Measurements from ENCODE around the gene SECTM1.
A peak's percentile ranks its signal among the peaks of the same experiment; 100 is the strongest.

The SECTM1 gene

GRCh38 chr17:82331345-82331939 is 2.1 kb downstream of the SECTM1 start:
- in situ Hi-C loops (cut with MboI; ENCODE audit: low pct_unique_long_range_greater_than_20kb, low sequenced_read_pairs): no loop called here
- DNase-seq: no peak

GRCh38 chr17:82330322-82331239 is 3.0 kb downstream of the SECTM1 start:
- DNase-seq: peak; percentile 46
- in situ Hi-C loops (cut with MboI; ENCODE audit: low pct_unique_long_range_greater_than_20kb, low sequenced_read_pairs): no loop called here

DNA sequence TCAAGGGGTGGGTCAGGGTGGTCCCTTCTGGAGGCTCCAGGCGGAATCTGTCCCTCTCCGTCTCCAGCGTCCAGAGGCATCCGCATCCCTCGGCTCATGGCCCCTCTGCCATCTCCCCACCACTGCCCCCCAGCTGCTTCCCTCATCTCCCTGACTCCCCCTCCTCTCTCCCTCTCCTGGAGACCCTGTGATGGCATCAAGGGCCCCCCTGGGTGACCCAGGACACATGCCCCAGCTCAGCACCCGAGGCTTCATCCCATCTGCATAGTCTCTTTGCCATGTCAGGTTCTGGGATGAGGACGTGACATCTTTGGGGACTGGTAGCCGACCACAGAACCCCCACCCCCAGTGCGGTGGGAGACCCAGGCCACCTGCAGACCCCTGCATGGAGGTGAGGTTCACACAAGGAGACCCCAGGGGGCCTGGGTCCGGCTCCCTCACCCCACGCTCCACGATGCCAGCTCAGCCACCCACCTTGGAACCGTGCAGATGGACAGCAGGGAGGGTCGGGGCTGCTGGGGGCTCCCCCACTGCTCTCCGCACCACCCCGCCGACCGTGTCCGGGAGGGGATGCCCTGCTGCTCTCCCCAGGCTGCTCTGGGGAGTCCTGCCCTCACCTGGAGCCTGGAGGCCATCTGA is 3.8 kb downstream of the SECTM1 start:
- no peak for DNase-seq
- in situ Hi-C loops (cut with MboI; ENCODE audit: low pct_unique_long_range_greater_than_20kb, low sequenced_read_pairs): no loop called here

DNA sequence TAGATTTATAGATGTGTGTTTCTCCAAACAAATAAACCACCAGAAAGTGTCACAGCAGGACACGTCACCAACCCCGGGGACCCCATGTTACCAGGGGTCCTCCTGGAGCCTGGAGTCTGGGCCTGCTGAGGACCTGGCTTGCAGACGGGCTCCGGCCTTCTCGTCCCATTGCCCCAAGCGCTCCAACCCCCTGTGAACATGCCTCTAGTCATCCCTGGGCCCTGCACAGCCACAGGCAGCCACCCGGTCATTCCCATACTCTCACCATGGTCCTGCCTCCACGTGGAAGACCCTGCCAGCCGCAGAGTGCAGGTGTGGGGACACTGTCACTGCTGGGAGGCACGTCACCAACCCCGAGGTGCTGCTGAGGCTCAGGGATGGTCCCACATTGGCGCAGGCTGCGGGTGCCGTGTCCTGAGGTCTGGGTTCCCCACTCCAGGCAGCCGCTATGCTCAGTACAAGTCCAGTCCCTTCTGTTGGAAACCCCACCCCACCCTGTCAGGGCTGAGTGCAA is 4.5 kb downstream of the SECTM1 start:
- DNase-seq: no peak
- in situ Hi-C loops (cut with MboI; ENCODE audit: low pct_unique_long_range_greater_than_20kb, low sequenced_read_pairs): no loop called here

DNA sequence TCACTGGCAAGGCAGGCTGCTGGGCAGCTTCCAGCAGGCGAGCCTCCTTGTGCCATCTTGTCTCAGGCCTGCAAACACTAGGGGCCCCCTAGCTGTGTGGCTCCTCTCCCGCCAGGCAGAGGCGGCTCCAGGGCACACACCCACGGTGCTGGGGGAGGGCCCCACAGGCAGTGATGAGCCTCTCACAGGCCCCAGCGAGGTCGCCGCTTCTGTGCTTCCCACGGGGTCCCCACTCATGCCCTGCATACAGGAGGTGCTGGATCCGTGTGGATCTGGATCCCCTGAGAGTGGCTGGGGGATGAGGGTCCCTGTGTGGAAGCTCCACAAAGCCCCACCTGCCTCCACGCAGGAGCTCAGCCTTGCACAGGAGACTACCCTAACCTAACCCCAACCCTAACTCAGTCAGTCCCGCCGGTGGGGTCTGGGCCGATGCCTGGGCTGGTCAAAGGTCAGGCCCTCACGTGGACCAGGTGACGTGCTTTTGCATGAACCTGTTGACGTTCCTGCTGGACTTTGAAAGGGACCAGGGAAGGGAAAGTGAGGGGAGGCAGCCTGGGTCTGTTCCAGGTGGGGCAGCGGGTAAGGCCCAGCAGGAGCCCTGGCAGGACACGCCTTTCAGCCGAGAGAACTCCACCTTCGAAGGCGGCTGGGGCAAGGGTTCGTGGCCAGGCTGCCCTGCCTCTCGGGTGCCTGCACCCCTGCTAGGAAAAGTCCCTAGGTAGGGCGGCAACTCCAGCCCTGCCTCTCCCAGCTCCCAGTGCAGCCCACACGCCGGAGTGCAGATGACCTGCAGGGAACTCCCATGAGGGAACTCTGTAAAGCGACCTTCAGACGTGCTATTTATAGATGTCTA is 5.2 kb downstream of the SECTM1 start:
- in situ Hi-C loops (cut with MboI; ENCODE audit: low pct_unique_long_range_greater_than_20kb, low sequenced_read_pairs): no loop called here
- DNase-seq: no peak

GRCh38 chr17:82327757-82328140 is 5.8 kb downstream of the SECTM1 start:
- in situ Hi-C loops (cut with MboI; ENCODE audit: low pct_unique_long_range_greater_than_20kb, low sequenced_read_pairs): no loop called here

DNA sequence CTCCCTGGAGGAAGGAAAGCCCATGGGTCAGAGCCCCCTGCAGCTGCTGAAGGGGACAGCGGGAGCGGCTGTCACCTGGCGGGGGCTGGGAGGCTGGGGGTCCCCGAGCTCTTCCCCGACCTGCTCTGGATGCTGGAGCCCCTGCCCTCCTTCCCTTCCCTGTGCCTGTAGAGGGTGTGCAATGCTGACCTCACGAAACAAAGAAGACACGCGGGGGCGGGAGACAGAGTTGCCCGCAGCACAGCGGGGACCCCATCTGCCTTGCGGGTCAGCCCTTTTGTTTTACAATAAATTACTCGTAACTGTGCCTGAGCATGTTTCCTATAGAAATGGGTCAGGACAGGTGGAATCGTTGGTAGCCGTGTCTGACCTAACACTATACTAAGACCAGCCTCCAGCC is 6.3 kb downstream of the SECTM1 start:
- in situ Hi-C loops (cut with MboI; ENCODE audit: low pct_unique_long_range_greater_than_20kb, low sequenced_read_pairs): no loop called here
- no peak for DNase-seq

More at GRCh38 chr17:82327757-82328140, 5.8 kb downstream of the SECTM1 start:
- DNase-seq: no peak

DNA sequence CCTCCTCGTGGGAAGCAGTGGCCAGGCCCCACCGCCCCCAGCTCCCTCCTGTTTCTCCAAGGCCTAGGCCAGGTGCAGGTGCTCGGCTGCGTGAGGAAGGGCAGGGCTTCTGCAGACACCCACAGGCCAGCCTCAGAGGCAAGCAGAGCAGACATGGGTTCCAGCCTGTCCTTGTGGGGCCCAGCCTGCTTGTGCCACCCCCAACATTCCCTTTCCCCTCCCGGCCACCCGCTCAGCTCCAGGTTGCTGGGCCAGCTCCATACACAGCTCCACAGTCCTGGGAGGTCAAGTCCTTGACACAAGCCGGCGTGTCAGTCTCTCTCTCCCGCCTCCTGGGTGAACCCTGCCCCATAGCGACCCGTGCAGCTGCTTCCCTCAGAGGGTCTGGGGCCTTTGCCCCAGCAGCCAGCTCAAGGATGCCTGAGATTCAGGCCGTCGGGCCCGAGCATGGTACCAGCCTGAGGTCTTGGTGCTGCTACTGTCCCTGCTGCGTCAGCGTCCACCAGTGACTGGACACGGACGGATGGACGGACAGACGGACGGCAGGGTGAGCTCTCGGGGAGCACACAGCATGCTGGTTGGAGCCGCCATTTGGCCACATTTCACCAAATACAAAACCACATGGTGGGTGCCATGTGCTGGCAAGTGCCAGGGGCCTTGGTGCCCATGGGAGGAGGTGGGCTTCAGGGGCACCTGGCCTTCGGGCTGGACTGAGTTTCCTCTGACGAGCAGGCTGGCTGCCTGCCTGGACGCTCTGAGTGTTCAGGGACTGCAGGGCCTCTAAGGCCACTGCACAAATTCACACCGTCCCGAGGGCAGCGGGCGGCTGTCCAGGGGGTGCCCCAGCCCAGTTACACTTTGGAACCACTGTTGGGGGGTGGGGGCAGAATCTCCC is 8.0 kb downstream of the SECTM1 start:
- no peak for DNase-seq
- in situ Hi-C loops (cut with MboI; ENCODE audit: low pct_unique_long_range_greater_than_20kb, low sequenced_read_pairs): no loop called here

- DNase-seq: no peak
- in situ Hi-C loops (cut with MboI; ENCODE audit: low pct_unique_long_range_greater_than_20kb, low sequenced_read_pairs): no loop called here
Observed at GRCh38 chr17:82324566-82325285, 8.8 kb downstream of the SECTM1 start.

DNA sequence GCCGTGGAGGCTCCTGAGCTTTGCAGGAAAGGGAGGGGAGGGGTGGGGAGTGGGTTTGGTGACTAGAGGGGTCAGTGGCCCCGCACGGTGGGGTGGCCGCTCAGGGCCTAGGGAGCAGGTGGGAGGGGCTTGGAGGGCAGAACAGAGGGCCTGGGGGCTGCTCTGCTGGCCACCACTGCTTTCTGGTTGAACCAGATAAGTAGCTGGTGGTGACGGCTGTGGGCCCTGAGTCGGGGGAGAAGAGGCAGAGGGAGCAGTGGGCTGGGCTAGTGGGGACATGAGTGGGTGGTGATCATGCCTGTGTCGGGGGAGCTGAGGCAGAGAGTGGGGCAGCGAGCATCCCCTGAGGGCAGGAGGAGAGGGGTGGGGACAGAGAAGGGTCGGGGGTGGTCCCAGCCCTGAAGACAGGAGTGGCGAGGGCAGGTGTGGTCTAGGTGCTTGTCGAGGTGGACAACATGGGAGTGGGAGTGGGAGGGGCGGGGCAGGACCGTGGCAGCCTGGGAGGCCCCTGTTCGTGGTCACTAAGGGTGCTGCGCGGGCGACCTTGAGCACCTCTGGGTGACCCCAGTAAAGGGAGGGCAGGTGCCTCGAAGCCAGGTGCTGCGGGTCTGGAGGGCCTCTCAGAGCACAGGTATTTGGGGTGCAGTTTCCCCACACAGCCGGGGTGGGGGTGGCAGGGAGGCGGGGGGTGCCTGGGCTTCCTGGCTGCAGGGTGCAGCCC is 9.9 kb downstream of the SECTM1 start:
- in situ Hi-C loops (cut with MboI; ENCODE audit: low pct_unique_long_range_greater_than_20kb, low sequenced_read_pairs): no loop called here
- DNase-seq: no peak

DNA sequence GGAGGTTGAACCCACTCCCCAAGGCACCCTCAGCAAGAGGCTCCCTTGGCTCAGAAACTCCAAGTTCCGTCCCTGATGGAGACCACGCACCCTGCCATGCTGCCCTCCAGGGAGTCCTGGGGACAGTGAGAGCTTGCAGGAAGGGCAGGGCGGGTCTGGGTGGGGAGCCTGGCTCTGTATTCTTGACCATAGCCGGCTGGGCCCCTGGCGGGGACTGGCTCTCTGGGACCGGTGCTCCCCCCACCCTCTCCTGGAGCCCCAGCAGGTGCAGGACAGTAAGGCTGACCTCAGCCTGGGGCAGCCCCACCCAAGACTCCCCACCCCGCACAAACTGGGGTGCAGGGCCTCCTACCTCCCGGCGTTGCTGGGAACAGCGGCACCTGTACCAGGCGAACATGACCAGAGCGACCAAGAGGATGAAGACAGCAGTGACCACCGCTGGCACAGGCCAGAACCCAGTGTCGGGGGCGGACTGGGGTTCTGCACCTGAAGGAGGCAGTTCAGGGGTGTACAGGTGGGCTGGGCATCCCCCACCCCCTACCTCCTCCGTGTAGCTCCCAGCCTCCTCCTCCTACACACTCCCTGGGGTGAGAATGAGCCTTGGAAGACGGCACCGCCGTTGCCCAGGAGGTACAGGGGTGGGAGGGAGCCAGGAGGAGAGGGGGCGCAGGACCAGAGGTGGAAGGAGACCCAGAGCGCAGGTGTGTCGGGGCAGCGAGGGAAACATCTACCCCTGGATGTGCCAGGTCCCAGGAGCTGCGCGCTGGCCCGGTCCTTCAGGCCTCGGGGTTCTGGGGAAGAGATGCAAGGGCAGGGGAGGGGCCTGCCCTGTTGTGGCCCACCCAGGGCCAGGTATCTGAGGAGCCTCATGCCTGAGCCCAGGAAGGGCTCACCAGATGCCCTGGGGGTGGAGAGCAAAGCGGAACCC is 10.8 kb downstream of the SECTM1 start:
- in situ Hi-C loops (cut with MboI; ENCODE audit: low pct_unique_long_range_greater_than_20kb, low sequenced_read_pairs): no loop called here
- no peak for DNase-seq

GRCh38 chr17:82321947-82322466 is 11.6 kb downstream of the SECTM1 start:
- in situ Hi-C loops (cut with MboI; ENCODE audit: low pct_unique_long_range_greater_than_20kb, low sequenced_read_pairs): no loop called here
- no peak for DNase-seq

DNA sequence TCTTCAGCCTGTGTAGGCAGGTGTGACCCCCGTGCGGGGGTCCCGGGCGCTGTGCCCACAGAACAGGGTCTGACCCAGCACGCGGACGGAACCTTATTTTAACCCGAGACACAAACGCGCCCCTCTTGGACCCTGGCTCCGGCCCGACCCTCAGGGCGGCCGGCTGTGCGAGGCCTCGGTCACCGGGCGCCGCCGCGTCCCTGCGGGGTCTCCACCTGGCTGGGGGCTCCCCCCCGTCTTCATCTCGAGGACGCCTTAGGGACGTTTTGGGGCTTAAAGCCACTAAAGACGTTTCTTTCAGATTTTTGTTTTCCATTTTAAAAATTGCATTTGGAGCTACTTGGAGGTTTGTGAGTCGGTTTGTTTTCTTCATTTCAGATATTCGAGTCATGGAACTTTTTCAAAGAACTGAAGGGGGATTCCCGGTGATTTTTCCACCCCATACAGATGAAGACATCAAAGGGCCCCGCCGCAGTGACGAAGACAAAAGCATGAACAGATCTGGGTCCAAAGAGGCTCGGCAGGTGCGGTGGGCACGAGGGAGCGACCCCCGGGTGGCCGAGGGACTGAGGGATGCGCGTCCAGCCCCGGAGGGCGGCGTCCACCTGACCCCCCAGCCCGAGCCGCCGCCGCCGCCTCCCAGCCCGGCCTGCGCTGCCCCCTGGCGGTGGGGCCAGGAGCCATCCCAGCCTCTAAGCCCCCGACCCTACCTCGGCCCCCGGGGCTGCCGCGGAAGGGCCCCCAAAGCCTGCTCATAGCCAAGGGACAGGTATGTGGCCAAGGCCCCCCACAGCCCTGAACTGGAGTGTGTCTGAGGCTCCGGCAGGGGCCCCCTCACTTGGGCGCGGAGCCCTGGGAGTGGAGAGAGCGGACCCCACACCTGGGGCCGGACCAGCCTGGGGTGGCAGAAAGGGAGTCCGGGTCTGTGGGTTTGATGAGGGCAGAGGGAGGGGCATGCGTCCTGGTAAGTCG is 12.3 kb downstream of the SECTM1 start:
- in situ Hi-C loops (cut with MboI; ENCODE audit: low pct_unique_long_range_greater_than_20kb, low sequenced_read_pairs): no loop called here
- no peak for DNase-seq

DNA sequence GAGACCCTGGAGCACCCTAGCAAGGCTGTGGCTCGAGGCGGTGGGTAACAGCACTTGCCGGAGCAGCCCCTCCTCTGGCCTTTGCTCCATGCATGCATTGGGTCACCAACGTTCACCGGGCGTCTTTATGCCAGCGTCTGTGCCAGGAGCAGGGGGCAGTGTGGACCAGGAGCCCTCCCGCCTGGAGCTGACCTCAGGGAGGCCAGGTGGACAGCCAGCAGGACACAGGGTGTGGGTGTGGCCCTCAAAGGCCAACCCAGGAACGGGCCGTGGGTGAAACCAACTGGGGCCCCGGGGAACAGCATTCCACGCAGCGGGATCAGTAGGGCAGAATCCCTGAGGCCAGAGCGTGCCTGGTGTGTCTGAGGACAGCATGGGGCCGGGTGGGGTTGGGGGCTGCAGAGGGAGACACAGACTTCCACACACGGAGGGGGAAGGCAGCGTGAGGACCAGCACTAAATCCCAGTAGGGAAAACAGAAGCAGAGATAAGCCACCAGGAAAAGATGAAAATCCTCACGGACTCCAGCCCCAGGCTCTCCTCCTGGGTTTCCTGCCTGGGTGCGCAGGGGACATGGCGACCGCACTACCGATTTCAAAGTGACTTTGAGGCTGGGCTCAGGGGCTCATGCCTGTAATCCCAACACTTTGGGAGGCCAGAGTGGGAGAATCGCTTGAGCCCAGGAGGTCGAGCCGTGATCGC is 13.3 kb downstream of the SECTM1 start:
- DNase-seq: no peak
- in situ Hi-C loops (cut with MboI; ENCODE audit: low pct_unique_long_range_greater_than_20kb, low sequenced_read_pairs): no loop called here

Data from KBM-7 (cell line).